Trophoblast cell (in vitro differentiated cells and primary cell): ENCODE results near the gene KSR1.
"Not testable (repeated sequence)": the region's sequence is repeated elsewhere in the genome, so short reads cannot be mapped to it uniquely, and the experiment has no call there.

Experiments used
- DNase-seq, 2 donors: peaks; one replicate each; pipeline ENCODE4 v3.0.0-alpha.2; 2016
- H2AFZ ChIP-seq: 2 replicates; pipeline ENCODE4 v1.6.1; 2013; ENCODE audit warnings: low read length, moderate library complexity, mild to moderate bottlenecking; ENCODE audit not compliant: insufficient read depth, poor library complexity
- H2AK5ac ChIP-seq: 2 replicates; pipeline ENCODE4 v1.6.1; 2013; ENCODE audit warnings: mild to moderate bottlenecking, low read length
- H2BK120ac ChIP-seq: 2 replicates; pipeline ENCODE4 v1.6.1; 2013; ENCODE audit warnings: low read length, mild to moderate bottlenecking, moderate library complexity; ENCODE audit not compliant: insufficient read depth, poor library complexity
- H2BK12ac ChIP-seq: 2 replicates; pipeline ENCODE4 v1.6.1; 2013; ENCODE audit warnings: mild to moderate bottlenecking, low read length, moderate library complexity
- H2BK5ac ChIP-seq: 2 replicates; pipeline ENCODE4 v1.6.1; 2013; ENCODE audit warnings: low read length, low read depth, moderate library complexity, mild to moderate bottlenecking; ENCODE audit not compliant: poor library complexity
- H3K14ac ChIP-seq: 2 replicates; pipeline ENCODE4 v1.6.1; 2013; ENCODE audit warnings: mild to moderate bottlenecking, low read length
- H3K18ac ChIP-seq: 2 replicates; pipeline ENCODE4 v1.6.1; 2013; ENCODE audit warnings: mild to moderate bottlenecking, low read length
- H3K23ac ChIP-seq: 2 replicates; pipeline ENCODE4 v1.6.1; 2013; ENCODE audit warnings: low read length
- H3K27ac ChIP-seq: 2 replicates; pipeline ENCODE4 v1.5.1; 2013; ENCODE audit warnings: low read depth, mild to moderate bottlenecking, inconsistent platforms, low read length, moderate library complexity
- H3K27me3 ChIP-seq: 2 replicates; pipeline ENCODE4 v1.6.1; 2013; ENCODE audit warnings: inconsistent platforms, mild to moderate bottlenecking, low read length, moderate library complexity; ENCODE audit not compliant: insufficient read depth
- H3K36me3 ChIP-seq, 2 experiments: 1 replicate in 1 of 2; 2 replicates in 1 of 2; pipeline ENCODE4 v1.6.1; 2013; ENCODE audit warnings: low read length in 2 of 2, mild to moderate bottlenecking in 2 of 2, moderate library complexity in 1 of 2; ENCODE audit not compliant: insufficient read depth in 2 of 2, control insufficient read depth in 1 of 2
- H3K4ac ChIP-seq: 2 replicates; pipeline ENCODE4 v1.6.1; 2013; ENCODE audit warnings: low read depth, mild to moderate bottlenecking, low read length, moderate library complexity
- H3K4me1 ChIP-seq, 2 experiments: 1 replicate in 1 of 2; 2 replicates in 1 of 2; pipeline ENCODE4 v1.6.1; 2013; ENCODE audit warnings: low read length in 2 of 2, mild to moderate bottlenecking in 2 of 2, moderate library complexity in 1 of 2; ENCODE audit not compliant: insufficient read depth in 2 of 2, control insufficient read depth in 1 of 2
- H3K4me2 ChIP-seq: 2 replicates; pipeline ENCODE4 v1.6.1; 2013; ENCODE audit warnings: inconsistent platforms, mild to moderate bottlenecking, low read length, moderate library complexity
- H3K4me3 ChIP-seq: 2 replicates; pipeline ENCODE4 v1.5.1; 2013; ENCODE audit warnings: mild to moderate bottlenecking, low read depth, low read length, inconsistent platforms
- H3K79me1 ChIP-seq: one replicate; pipeline ENCODE4 v1.6.1; 2013; ENCODE audit warnings: low read length
- H3K79me2 ChIP-seq: 2 replicates; pipeline ENCODE4 v1.6.1; 2013; ENCODE audit warnings: low read length, mild to moderate bottlenecking; ENCODE audit not compliant: control insufficient read depth, insufficient read depth, poor library complexity
- H3K9ac ChIP-seq: 2 replicates; pipeline ENCODE4 v1.6.1; 2013; ENCODE audit warnings: mild to moderate bottlenecking, low read length
- H3K9me3 ChIP-seq: 2 replicates; pipeline ENCODE4 v1.6.1; 2013; ENCODE audit warnings: low read depth, mild to moderate bottlenecking, control low read depth, inconsistent platforms, low read length; ENCODE audit not compliant: insufficient read depth
- H4K12ac ChIP-seq: 2 replicates; pipeline ENCODE4 v1.6.1; 2013; ENCODE audit warnings: low read depth, mild to moderate bottlenecking, low read length, moderate library complexity
- H4K8ac ChIP-seq: 2 replicates; pipeline ENCODE4 v1.6.1; 2013; ENCODE audit warnings: low read depth, mild to moderate bottlenecking, low read length, moderate library complexity
- H4K91ac ChIP-seq: one replicate; pipeline ENCODE4 v1.6.1; 2013; ENCODE audit warnings: low read depth, mild to moderate bottlenecking, low read length, moderate library complexity
- WGBS: extraction: QIAGEN DNeasy Blood & Tissue Kit; methylation state at CpG from one replicate; pipeline ENCODE4 v1.1.7; 2013; ENCODE audit warnings: missing lambda C conversion rate; ENCODE audit not compliant: insufficient read length, insufficient coverage; ENCODE audit errors: extremely low coverage; 5-methylcytosine and 5-hydroxymethylcytosine counted together

Gene KSR1

DNA sequence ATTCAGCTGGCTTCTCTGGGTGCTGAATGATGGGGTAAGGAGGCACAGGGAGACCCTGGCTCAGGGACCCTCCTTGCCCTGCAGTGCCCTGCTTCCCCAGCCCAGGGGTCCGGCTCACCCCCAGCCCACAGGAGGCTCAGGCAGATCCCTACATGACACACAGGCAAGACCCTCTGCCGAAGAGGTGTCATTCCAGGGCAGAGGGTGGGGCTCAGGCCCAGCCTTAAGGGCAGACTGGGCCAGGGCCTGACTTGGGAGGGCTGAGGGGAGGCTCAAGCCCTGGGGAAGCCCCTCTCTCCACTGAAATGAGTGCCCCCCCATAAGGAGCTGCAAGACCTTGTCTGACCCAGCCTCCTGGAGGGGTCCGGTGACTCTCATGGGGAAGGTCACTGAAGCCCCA is 30.3 kb upstream of the KSR1 start:
- H3K27ac ChIP-seq = no peak overlapping the region

DNA sequence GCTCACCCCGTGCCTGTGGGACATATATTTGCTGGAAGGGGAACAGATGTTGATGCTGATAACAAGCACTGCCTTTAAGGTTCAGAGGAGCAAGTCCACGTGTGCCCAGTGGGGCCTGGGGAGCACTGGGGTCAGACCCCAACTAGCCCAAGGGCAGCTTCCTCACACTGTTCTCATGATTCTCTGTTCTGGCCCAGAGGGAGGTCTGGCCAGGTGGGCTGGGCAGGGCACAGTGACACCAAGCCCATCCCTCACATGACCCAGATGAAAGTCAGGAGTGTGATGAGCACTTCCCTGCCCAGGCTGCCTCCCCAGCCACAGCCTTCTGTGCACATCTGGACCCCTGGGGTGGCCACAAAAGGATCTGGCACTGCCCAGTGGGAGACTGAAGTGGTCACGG is 29.8 kb upstream of the KSR1 start:
- H3K18ac ChIP-seq, H3K4me2 ChIP-seq, H2AK5ac ChIP-seq, H4K8ac ChIP-seq, H3K27me3 ChIP-seq, H2BK120ac ChIP-seq, H3K4ac ChIP-seq, H3K79me2 ChIP-seq, H3K79me1 ChIP-seq, H3K23ac ChIP-seq, H4K91ac ChIP-seq, H2BK12ac ChIP-seq, H3K27ac ChIP-seq, H3K4me1 ChIP-seq, H2AFZ ChIP-seq, H3K4me3 ChIP-seq, H3K14ac ChIP-seq, H4K12ac ChIP-seq, H2BK5ac ChIP-seq, H3K36me3 ChIP-seq, DNase-seq, H3K9me3 ChIP-seq, H3K9ac ChIP-seq: not testable (repeated sequence)
- WGBS = no CpG with 5 or more reads among the region's 3 CpGs

More for the DNA sequence above, 30.3 kb upstream of the KSR1 start:
- H2BK5ac ChIP-seq = no peak overlapping the region
- no peak for DNase-seq
- H3K23ac ChIP-seq = no peak overlapping the region
- H3K4me1 ChIP-seq = no peaks in the 10 kb centered on the region
- H3K14ac ChIP-seq = no peak overlapping the region
- H4K8ac ChIP-seq = no peak overlapping the region
- H4K12ac ChIP-seq = no peak overlapping the region
- no peak overlapping the region for H2AK5ac ChIP-seq
- no peaks in the 10 kb centered on the region for H3K27me3 ChIP-seq
- H3K79me1 ChIP-seq = no peaks in the 10 kb centered on the region
- WGBS = no CpG with 5 or more reads among the region's 3 CpGs
- no peak overlapping the region for H3K4me2 ChIP-seq
- H3K18ac ChIP-seq = no peak overlapping the region
- H3K9ac ChIP-seq = no peak overlapping the region
- no peak overlapping the region for H4K91ac ChIP-seq
- H3K36me3 ChIP-seq = no peaks in the 10 kb centered on the region
- H3K9me3 ChIP-seq = peaks cover 2% of the 10 kb centered on the region
- no peak overlapping the region for H2BK120ac ChIP-seq
- no peak overlapping the region for H2AFZ ChIP-seq
- no peaks in the 10 kb centered on the region for H3K79me2 ChIP-seq
- no peak overlapping the region for H3K4me3 ChIP-seq
- H3K4ac ChIP-seq = no peak overlapping the region
- no peak overlapping the region for H2BK12ac ChIP-seq

DNA sequence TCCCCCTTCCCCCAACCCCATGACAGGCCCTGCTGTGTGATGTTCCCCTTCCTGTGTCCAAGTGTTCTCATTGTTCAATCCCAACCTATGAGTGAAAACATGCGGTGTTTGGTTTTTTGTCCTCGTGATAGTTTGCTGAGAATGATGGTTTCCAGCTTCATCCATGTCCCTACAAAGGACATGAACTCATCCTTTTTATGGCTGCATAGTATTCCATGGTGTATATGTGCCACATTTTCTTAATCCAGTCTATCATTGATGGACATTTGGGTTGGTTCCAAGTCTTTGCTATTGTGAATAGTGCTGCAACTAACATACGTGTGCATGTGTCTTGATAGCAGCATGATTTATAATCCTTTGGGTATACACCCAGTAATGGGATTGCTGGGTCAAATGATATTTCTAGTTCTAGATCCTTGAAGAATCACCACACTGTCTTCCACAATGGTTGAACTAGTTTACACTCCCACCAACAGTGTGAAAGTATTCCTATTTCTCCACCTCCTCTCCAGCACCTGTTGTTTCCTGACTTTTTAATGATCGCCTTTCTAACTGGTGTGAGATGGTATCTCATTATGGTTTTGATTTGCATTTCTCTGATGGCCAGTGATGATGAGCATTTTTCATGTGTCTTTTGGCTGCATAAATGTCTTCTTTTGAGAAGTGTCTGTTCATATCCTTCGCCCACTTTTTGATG is 28.9 kb upstream of the KSR1 start:
- H4K12ac ChIP-seq = not testable (repeated sequence)
- WGBS = no CpG with 5 or more reads among the region's 5 CpGs

DNA sequence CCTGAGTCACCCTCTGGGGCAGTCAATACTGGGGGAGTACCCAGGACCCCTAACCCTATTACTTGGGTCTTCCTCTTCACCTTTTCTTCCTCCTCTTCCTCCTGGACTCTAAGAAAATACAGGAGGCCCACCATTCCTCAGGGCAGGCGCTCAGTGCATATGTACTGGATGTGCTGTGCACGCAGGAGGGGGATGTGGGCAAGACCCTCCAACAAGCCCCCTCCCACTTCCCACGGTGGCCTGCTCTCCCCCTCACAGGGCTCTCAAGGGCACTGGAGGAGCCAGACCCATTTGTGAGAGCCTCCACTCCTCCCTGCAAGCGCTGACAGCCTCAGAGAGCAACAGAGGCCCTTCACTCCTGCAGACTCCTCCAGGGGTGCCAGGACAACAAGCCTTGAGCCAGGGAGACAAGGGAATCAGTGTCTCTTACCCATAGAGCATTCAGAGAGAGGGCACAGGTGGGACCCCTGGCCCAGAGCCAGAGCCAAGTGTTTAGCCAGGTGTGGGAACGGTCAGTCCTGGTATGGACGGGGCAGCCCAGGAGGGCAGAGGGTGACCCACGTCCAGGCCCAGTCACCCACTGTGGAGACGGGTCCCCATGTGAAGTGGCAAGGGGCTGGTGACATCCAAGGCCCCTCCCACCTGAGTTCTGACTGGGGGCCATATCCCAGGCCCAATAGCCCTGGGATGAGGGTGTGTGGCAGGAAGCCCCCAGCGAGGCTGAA is 27.3 kb upstream of the KSR1 start:
- Histone ChIP-seq H3K23ac (no peak overlapping the region), H3K79me1 (no peaks in the 10 kb centered on the region), H3K79me2 (no peaks in the 10 kb centered on the region), H2AK5ac (no peak overlapping the region), H3K18ac (no peak overlapping the region), H2BK5ac (no peak overlapping the region), H3K27ac (no peak overlapping the region), H3K27me3 (no peaks in the 10 kb centered on the region), H3K4me1 (no peaks in the 10 kb centered on the region), H3K14ac (no peak overlapping the region), H4K91ac (no peak overlapping the region), H3K4me3 (no peak overlapping the region), H3K9me3 (peaks cover 2% of the 10 kb centered on the region), H4K12ac (no peak overlapping the region), H3K4me2 (no peak overlapping the region), H2AFZ (no peak overlapping the region), H3K36me3 (no peaks in the 10 kb centered on the region), H3K9ac (no peak overlapping the region), H4K8ac (no peak overlapping the region), H2BK12ac (no peak overlapping the region), H2BK120ac (no peak overlapping the region), H3K4ac (no peak overlapping the region)
- no peak for DNase-seq
- WGBS = no CpG with 5 or more reads among the region's 9 CpGs

More for the DNA sequence above, 28.9 kb upstream of the KSR1 start:
- H3K4me1 ChIP-seq, H3K79me1 ChIP-seq, H3K23ac ChIP-seq, H3K4ac ChIP-seq, H3K27me3 ChIP-seq, H3K14ac ChIP-seq, H2BK12ac ChIP-seq, H4K91ac ChIP-seq, H2AK5ac ChIP-seq, H3K27ac ChIP-seq, H3K79me2 ChIP-seq, DNase-seq, H2AFZ ChIP-seq, H3K4me3 ChIP-seq, H2BK120ac ChIP-seq, H3K18ac ChIP-seq, H3K9me3 ChIP-seq, H3K4me2 ChIP-seq, H2BK5ac ChIP-seq, H3K36me3 ChIP-seq, H3K9ac ChIP-seq, H4K8ac ChIP-seq: not testable (repeated sequence)
